ENCODE measurements around the gene GFOD1.

GFOD1 gene

GRCh38 chr6:13419422-13420195, 67.8 kb downstream of the GFOD1 start:
- TF ChIP-seq TAF1 (IDR thresholded peaks at IDR 0.05; ENCODE audit: low read depth) (no peak), EP300 (IDR thresholded peaks at IDR 0.05; ENCODE audit: borderline replicate concordance) (no peak)

- no peak for TF ChIP-seq TAF1 (IDR thresholded peaks at IDR 0.05; ENCODE audit: low read depth)
- 0 out of 2 replicates have a peak, but pooled peaks have one; percentile 14 for TF ChIP-seq MAX (IDR thresholded peaks at IDR 0.05)
Measured at GRCh38 chr6:13418844-13419243, 68.6 kb downstream of the GFOD1 start.

GRCh38 chr6:13417954-13418353, 69.4 kb downstream of the GFOD1 start:
- TF ChIP-seq NFIC (IDR thresholded peaks at IDR 0.05), result peak; percentile 84
- no peak for TF ChIP-seq REST (IDR thresholded peaks at IDR 0.05; ENCODE audit: low read depth)
- no peak for TF ChIP-seq ZBTB7A (IDR thresholded peaks at IDR 0.05; ENCODE audit: low read depth)
- no peak for TF ChIP-seq USF1 (IDR thresholded peaks at IDR 0.05)
- no peak for TF ChIP-seq YY1 (IDR thresholded peaks at IDR 0.05; ENCODE audit: low read depth)
- TF ChIP-seq FOXM1 (IDR thresholded peaks at IDR 0.05; ENCODE audit: borderline replicate concordance, low read depth), result no peak
- TF ChIP-seq RAD21 (IDR thresholded peaks at IDR 0.05; ENCODE audit: low read depth), result no peak
- no peak for TF ChIP-seq CEBPB (IDR thresholded peaks at IDR 0.05)
- TF ChIP-seq TCF12 (IDR thresholded peaks at IDR 0.05; ENCODE audit: low read depth), result peak; percentile 53; the same call in 1 of the 2 replicates
- TF ChIP-seq EP300 (IDR thresholded peaks at IDR 0.05; ENCODE audit: borderline replicate concordance), result peak; percentile 69; the same call in 1 of the 2 replicates
- no peak for TF ChIP-seq TAF1 (IDR thresholded peaks at IDR 0.05; ENCODE audit: low read depth)
- no peak for TF ChIP-seq CREB1 (IDR thresholded peaks at IDR 0.05; ENCODE audit: low read depth)
- TF ChIP-seq EGR1 (IDR thresholded peaks at IDR 0.05), result no peak
- TF ChIP-seq TEAD4 (IDR thresholded peaks at IDR 0.05), result no peak; the same call in 1 of the 2 replicates
- no peak for TF ChIP-seq MAX (IDR thresholded peaks at IDR 0.05)

GRCh38 chr6:13417431-13417830, 70.0 kb downstream of the GFOD1 start:
- 0 out of 2 replicates have a peak, but pooled peaks have one; percentile 21 for TF ChIP-seq YY1 (IDR thresholded peaks at IDR 0.05; ENCODE audit: low read depth)
- no peak for TF ChIP-seq CEBPB (IDR thresholded peaks at IDR 0.05)

- TF ChIP-seq TCF12 (IDR thresholded peaks at IDR 0.05; ENCODE audit: low read depth) (no peak), NFIC (IDR thresholded peaks at IDR 0.05) (no peak), YY1 (IDR thresholded peaks at IDR 0.05; ENCODE audit: low read depth) (no peak), REST (IDR thresholded peaks at IDR 0.05; ENCODE audit: low read depth) (no peak), USF1 (IDR thresholded peaks at IDR 0.05) (no peak), TEAD4 (IDR thresholded peaks at IDR 0.05) (no peak), CREB1 (IDR thresholded peaks at IDR 0.05; ENCODE audit: low read depth) (no peak)
Measured at GRCh38 chr6:13415283-13415682, 72.1 kb downstream of the GFOD1 start.

- 0 out of 2 replicates have a peak, but pooled peaks have one; percentile 7 for TF ChIP-seq TAF1 (IDR thresholded peaks at IDR 0.05; ENCODE audit: low read depth)
- no peak for TF ChIP-seq TEAD4 (IDR thresholded peaks at IDR 0.05)
- TF ChIP-seq REST (IDR thresholded peaks at IDR 0.05; ENCODE audit: low read depth), result no peak
Measured at GRCh38 chr6:13413900-13414555, 73.4 kb downstream of the GFOD1 start.
